Activated CD8-positive, alpha-beta memory T cell treated with anti-CD3 and anti-CD28 coated beads, Interleukin-2, amount 10 ng/mL, durations not matched to agents 7 days and 5 days (primary cell): ENCODE results near the gene NASP. TPM values are rescaled to one million over a fixed set of nuclear protein-coding genes. Genes with fewer than 3 reads are reported as not detected.
A peak's percentile ranks its signal among the peaks of the same experiment; 100 is the strongest.
"Not testable (repeated sequence)": the region's sequence is repeated elsewhere in the genome, so short reads cannot be mapped to it uniquely, and the experiment has no call there.

Experiments used
- ATAC-seq: fragments of 150-1000 bp; cut with Tn5 transposase; one replicate; pipeline ENCODE4 v1.10.0; 2021; ENCODE audit warnings: moderate library complexity
- CTCF ChIA-PET: fragments of 350-600 bp; sonication (Branson Sonifier 250); formaldehyde crosslinking; loops from one replicate; lab custom pipeline; 2021; ENCODE audit warnings: antibody characterized with exemption; lab: Charles Lee
- DNase-seq: peaks from one replicate; pipeline ENCODE4 v3.0.0-alpha.2; 2020
- H3K27ac Mint-ChIP-seq: one replicate; pipeline ENCODE4 v1.8.0; 2021; ENCODE audit warnings: mild to moderate bottlenecking, mixed read lengths
- H3K27me3 Mint-ChIP-seq: one replicate; pipeline ENCODE4 v1.8.0; 2021; ENCODE audit warnings: mixed read lengths
- H3K36me3 Mint-ChIP-seq: one replicate; pipeline ENCODE4 v1.8.0; 2021; ENCODE audit warnings: mild to moderate bottlenecking, mixed read lengths
- H3K4me1 Mint-ChIP-seq: one replicate; pipeline ENCODE4 v1.8.0; 2021; ENCODE audit warnings: mixed read lengths
- H3K4me3 Mint-ChIP-seq: one replicate; pipeline ENCODE4 v1.8.0; 2021; ENCODE audit warnings: mild to moderate bottlenecking, moderate library complexity, mixed read lengths
- H3K9me3 Mint-ChIP-seq: one replicate; pipeline ENCODE4 v1.8.0; 2022; ENCODE audit warnings: low read depth, mixed read lengths
- total RNA-seq, 2 experiments: library from RNA; stranded (reverse); gene quantifications; one replicate each; pipeline ENCODE4 v1.2.3, GENCODE V29; 2021

Gene NASP
- total RNA-seq, 2 experiments from 2014 or later: 233 to 256 TPM

GRCh38 chr1:45583264-45583665 is 576 bp upstream of the NASP start:
- Mint-ChIP-seq H3K36me3 (peaks cover 5% of the 10 kb centered on the region), H3K9me3 (no peaks in the 10 kb centered on the region), H3K27ac (peak overlapping the region; percentile 100), H3K4me1 (peaks cover 26% of the 10 kb centered on the region), H3K27me3 (no peaks in the 10 kb centered on the region), H3K4me3 (peak overlapping the region; percentile 87)
- CTCF ChIA-PET: interaction anchor here (1.2 to 8.3 kb wide), 7 partner anchors 14 to 747 kb away, joined by 3 to 48 read pairs (median 9); partner anchors contain the start of genes AKR1A1 and PRDX1
- peak; percentile 97 for DNase-seq
- peak; percentile 76 for ATAC-seq

GRCh38 chr1:45584351-45585109 is 689 bp downstream of the NASP start:
- ATAC-seq: peak; percentile 52
- Mint-ChIP-seq H3K27ac (peak overlapping the region; percentile 100), H3K27me3 (no peaks in the 10 kb centered on the region), H3K4me1 (peaks cover 35% of the 10 kb centered on the region), H3K36me3 (peaks cover 12% of the 10 kb centered on the region), H3K4me3 (peak overlapping the region; percentile 87), H3K9me3 (no peaks in the 10 kb centered on the region)
- peak; percentile 93 for DNase-seq
- CTCF ChIA-PET: interaction anchor here (0.9 to 8.3 kb wide), 7 partner anchors 15 to 863 kb away, joined by 3 to 48 read pairs (median 9); partner anchors contain the start of genes AKR1A1 and PRDX1

DNA sequence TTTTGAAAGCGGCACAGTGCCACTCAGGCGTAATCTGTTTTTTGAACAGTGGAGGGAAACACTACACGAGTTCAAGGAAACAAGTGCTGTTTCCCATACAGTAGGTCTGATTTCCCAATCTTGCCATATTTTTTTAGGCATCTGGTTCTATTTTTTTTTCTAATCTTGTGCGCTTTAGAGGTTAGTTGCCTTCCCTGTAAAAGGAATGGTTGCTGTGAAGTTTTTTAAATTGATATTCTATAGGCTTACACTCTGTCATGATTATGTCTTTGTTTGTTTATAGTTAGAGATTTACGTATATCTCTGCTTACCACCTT is 1.2 kb downstream of the NASP start:
- CTCF ChIA-PET: interaction anchor here (0.9 to 8.3 kb wide), 6 partner anchors 16 to 863 kb away, joined by 3 to 48 read pairs (median 6); partner anchors contain the start of gene PRDX1
- ATAC-seq (no peak), DNase-seq (no peak)
- Mint-ChIP-seq H3K4me1 (peaks cover 38% of the 10 kb centered on the region), H3K27me3 (no peaks in the 10 kb centered on the region), H3K36me3 (peaks cover 12% of the 10 kb centered on the region), H3K27ac (peak overlapping the region; percentile 100), H3K4me3 (peak overlapping the region; percentile 87), H3K9me3 (no peaks in the 10 kb centered on the region)

DNA sequence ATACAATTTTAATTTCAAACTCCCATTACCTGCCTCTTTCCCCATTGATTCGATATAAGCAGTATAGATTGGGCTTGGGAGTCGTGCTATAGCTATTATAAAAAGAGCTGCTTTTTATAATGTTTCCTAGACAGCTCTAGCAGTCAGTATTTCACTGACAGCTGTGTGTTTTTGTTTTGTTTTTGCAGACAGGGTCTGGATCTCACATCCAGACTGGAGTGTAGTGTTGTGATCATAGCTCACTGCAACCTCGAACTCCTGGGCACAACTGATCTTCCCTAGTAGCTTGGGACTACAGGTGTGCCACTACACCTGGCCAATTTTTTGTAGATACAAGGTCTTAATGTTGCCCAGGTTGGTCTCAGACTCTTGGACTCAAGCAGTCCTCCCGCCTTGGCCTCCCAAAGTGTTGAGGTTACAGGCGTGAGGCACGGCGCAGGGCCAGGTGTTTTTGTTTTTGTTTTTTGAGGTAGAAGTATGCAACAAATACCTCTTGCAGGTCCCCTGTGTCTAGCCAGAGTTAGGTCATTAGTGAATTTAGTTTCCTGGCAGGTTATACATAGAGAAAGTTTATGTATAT is 1.7 kb downstream of the NASP start:
- no peak for ATAC-seq
- peaks cover 13% of the 10 kb centered on the region for H3K36me3 Mint-ChIP-seq
- H3K27ac Mint-ChIP-seq: peak overlapping the region; percentile 100
- no peak for DNase-seq
- H3K27me3 Mint-ChIP-seq: no peaks in the 10 kb centered on the region
- no peaks in the 10 kb centered on the region for H3K9me3 Mint-ChIP-seq
- CTCF ChIA-PET: interaction anchor here (0.9 to 8.3 kb wide), 7 partner anchors 16 to 864 kb away, joined by 3 to 48 read pairs (median 4); partner anchors contain the start of gene PRDX1
- peak overlapping the region; percentile 87 for H3K4me3 Mint-ChIP-seq
- H3K4me1 Mint-ChIP-seq: peaks cover 39% of the 10 kb centered on the region

GRCh38 chr1:45586769-45587168 is 2.9 kb downstream of the NASP start:
- peaks cover 45% of the 10 kb centered on the region for H3K4me1 Mint-ChIP-seq
- no peaks in the 10 kb centered on the region for H3K27me3 Mint-ChIP-seq

DNA sequence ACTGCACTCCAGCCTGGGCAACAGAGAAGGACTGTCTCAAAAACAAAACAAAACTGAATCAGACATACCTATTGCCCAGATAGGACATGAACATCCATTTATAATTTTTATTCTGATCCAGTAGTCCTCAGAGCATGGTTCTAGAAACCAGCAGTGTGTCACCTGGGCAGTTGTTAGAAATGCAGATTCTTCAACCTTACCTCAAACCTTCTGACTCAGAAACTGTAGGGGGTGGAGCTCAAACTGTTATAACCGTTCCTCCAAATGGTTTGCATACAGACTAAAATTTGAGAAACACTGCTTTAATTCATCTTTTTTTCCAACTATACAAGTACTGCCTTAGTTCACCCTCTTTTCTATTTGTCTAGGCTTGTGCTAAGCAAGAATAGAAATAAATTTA is 6.0 kb downstream of the NASP start:
- no peaks in the 10 kb centered on the region for H3K9me3 Mint-ChIP-seq
- peaks cover 45% of the 10 kb centered on the region for H3K4me1 Mint-ChIP-seq
- CTCF ChIA-PET: interaction anchor here (0.7 to 1.1 kb wide), 2 partner anchors 8 to 99 kb away, joined by 3 read pairs; no protein-coding TSS in a partner anchor
- H3K27me3 Mint-ChIP-seq: no peaks in the 10 kb centered on the region
- DNase-seq (no peak), ATAC-seq (no peak)
- no peak overlapping the region for H3K27ac Mint-ChIP-seq
- peaks cover 37% of the 10 kb centered on the region for H3K36me3 Mint-ChIP-seq
- H3K4me3 Mint-ChIP-seq: no peak overlapping the region

More at GRCh38 chr1:45586769-45587168, 2.9 kb downstream of the NASP start:
- no peak for DNase-seq
- Mint-ChIP-seq H3K36me3 (peaks cover 20% of the 10 kb centered on the region), H3K27ac (peak overlapping the region; percentile 100), H3K9me3 (no peaks in the 10 kb centered on the region), H3K4me3 (peak overlapping the region; percentile 87)
- CTCF ChIA-PET: interaction anchor here (0.6 to 8.3 kb wide), 5 partner anchors 17 to 87 kb away, joined by 3 to 48 read pairs (median 4); partner anchors contain the start of genes CCDC163, MMACHC and PRDX1
- no peak for ATAC-seq

DNA sequence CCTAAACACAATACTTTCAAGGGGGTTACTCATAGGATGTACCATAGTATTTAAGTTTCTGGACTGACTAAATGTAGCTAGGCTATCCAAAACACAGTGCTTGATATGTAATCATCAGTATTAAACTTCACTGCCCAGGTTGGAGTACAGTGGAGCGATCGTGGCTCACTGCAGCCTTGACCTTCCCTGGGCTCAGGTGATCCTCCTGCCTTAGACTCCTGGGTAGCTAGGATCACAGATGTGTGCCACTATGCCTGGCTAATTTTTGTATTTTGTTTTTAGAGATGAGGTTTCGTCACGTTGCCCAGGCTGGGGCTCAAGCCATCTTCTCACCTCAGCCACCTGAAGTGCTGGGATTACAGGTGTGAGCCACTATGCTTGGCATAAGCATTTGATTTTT is 10.6 kb downstream of the NASP start:
- no peaks in the 10 kb centered on the region for H3K27me3 Mint-ChIP-seq
- H3K36me3 Mint-ChIP-seq: peaks cover 49% of the 10 kb centered on the region
- peak overlapping the region; percentile 18 for H3K27ac Mint-ChIP-seq
- peaks cover 30% of the 10 kb centered on the region for H3K4me1 Mint-ChIP-seq
- CTCF ChIA-PET: no interaction called here
- H3K4me3 Mint-ChIP-seq: no peak overlapping the region
- no peak for ATAC-seq
- DNase-seq: no peak
- no peaks in the 10 kb centered on the region for H3K9me3 Mint-ChIP-seq

DNA sequence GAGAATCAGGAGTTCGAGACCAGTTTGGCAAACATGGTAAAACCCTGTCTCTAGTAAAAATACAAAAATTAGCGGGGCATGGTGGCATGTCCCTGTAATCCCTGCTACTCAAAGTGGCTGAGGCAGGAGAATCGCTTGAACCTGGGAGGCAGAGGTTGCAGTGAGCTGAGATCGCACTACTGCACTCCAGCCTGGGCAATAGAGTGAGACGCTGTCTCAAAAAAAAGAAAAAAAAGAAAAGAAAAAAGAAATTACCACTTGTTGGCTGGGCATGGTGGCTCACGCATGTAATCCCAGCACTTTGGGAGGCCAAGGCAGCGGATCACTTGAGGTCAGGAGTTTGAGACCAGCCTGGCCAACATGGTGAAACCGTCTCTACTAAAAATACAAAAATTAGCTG is 12.9 kb downstream of the NASP start:
- CTCF ChIA-PET, H3K27me3 Mint-ChIP-seq, ATAC-seq, DNase-seq, H3K27ac Mint-ChIP-seq, H3K4me3 Mint-ChIP-seq, H3K9me3 Mint-ChIP-seq: not testable (repeated sequence)
- H3K36me3 Mint-ChIP-seq: peaks cover 55% of the 10 kb centered on the region
- peaks cover 37% of the 10 kb centered on the region for H3K4me1 Mint-ChIP-seq

DNA sequence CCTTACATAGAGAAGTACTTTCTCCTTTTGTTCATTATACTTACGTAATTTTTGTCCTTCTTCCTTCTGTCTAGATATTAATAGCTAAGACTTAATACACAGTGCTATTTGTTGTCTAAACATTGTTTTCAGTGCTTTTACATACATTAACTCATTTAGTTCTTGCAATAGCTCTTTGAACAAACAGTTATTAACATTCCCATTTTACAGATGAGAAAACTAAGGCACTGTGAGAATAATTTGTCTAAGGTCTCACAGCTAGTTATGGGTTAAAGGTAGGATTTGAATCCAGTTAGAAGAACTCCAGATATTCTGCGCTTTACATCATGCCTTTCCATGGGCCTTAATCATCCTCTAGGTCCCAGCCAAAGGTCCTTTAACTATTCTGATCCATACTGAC is 20.4 kb downstream of the NASP start:
- Mint-ChIP-seq H3K4me3 (no peak overlapping the region), H3K9me3 (no peaks in the 10 kb centered on the region), H3K27ac (no peak overlapping the region), H3K27me3 (no peaks in the 10 kb centered on the region), H3K36me3 (peaks cover 61% of the 10 kb centered on the region), H3K4me1 (peaks cover 46% of the 10 kb centered on the region)
- DNase-seq (no peak), ATAC-seq (no peak)
- CTCF ChIA-PET: interaction anchor here (1.1 kb wide), 1 partner anchor 35 kb away, joined by 3 read pairs; no protein-coding TSS in a partner anchor

DNA sequence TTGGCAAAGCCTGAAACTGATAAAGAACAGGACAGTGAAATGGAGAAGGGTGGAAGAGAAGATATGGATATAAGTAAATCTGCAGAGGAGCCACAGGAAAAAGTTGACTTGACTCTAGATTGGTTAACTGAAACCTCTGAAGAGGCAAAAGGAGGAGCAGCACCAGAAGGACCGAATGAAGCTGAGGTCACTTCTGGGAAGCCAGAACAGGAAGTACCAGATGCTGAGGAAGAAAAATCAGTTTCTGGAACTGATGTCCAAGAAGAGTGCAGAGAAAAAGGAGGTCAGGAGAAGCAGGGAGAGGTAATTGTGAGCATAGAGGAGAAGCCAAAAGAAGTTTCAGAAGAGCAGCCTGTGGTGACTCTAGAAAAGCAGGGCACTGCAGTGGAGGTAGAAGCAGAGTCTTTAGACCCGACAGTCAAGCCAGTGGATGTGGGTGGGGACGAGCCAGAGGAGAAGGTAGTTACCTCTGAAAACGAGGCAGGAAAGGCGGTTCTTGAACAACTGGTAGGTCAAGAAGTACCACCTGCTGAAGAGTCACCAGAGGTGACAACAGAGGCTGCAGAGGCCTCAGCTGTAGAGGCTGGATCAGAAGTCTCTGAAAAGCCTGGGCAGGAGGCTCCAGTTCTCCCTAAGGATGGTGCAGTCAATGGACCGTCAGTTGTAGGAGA is 23.7 kb downstream of the NASP start:
- Mint-ChIP-seq H3K4me1 (peaks cover 25% of the 10 kb centered on the region), H3K27ac (peak overlapping the region; percentile 56), H3K9me3 (no peaks in the 10 kb centered on the region), H3K27me3 (no peaks in the 10 kb centered on the region), H3K4me3 (no peak overlapping the region), H3K36me3 (peaks cover 55% of the 10 kb centered on the region)
- DNase-seq (no peak), ATAC-seq (no peak)
- CTCF ChIA-PET: interaction anchor here (0.6 kb wide), 1 partner anchor 196 kb away, joined by 3 read pairs; the partner anchor contains the start of gene MAST2

- DNase-seq: no peak
- ATAC-seq: no peak
- Mint-ChIP-seq H3K4me1 (peaks cover 23% of the 10 kb centered on the region), H3K36me3 (peaks cover 55% of the 10 kb centered on the region), H3K27ac (peak overlapping the region; percentile 67), H3K9me3 (no peaks in the 10 kb centered on the region), H3K4me3 (no peak overlapping the region), H3K27me3 (no peaks in the 10 kb centered on the region)
- CTCF ChIA-PET: no interaction called here
Observed at GRCh38 chr1:45608175-45609156, 24.6 kb downstream of the NASP start.

GRCh38 chr1:45610589-45611226 is 26.9 kb downstream of the NASP start:
- Mint-ChIP-seq H3K27me3 (no peaks in the 10 kb centered on the region), H3K36me3 (peaks cover 63% of the 10 kb centered on the region), H3K27ac (no peak overlapping the region), H3K9me3 (no peaks in the 10 kb centered on the region), H3K4me3 (no peak overlapping the region), H3K4me1 (peaks cover 20% of the 10 kb centered on the region)
- ATAC-seq: no peak
- CTCF ChIA-PET: interaction anchor here (0.6 kb wide), 1 partner anchor 1169 kb away, joined by 3 read pairs; no protein-coding TSS in a partner anchor
- DNase-seq: no peak
